Smooth muscle cell (in vitro differentiated cells): Measurements from ENCODE around the gene CADPS. TPM values are rescaled to one million over a fixed set of nuclear protein-coding genes. Genes with fewer than 3 reads are reported as not detected.

Experiments
- DNase-seq: peaks from one replicate; lab custom pipeline; 2025; ENCODE audit not compliant: unreplicated experiment; lab: John Stamatoyannopoulos, UW
- H2AFZ ChIP-seq: fragments of 200-600 bp; sonication (generic); 2 replicates; pipeline ENCODE4 v1.6.0; 2016; ENCODE audit warnings: antibody characterized with exemption, low read depth, mild to moderate bottlenecking
- H3F3A ChIP-seq: fragments of 200-600 bp; sonication (generic); 2 replicates; pipeline ENCODE4 v1.6.0; 2017; ENCODE audit warnings: antibody characterized with exemption, low read depth
- H3K27ac ChIP-seq: fragments of 200-600 bp; sonication (generic); 2 replicates; pipeline ENCODE4 v1.5.1; 2016; ENCODE audit warnings: low read depth, mild to moderate bottlenecking
- H3K27me3 ChIP-seq: fragments of 200-600 bp; sonication (generic); 2 replicates; pipeline ENCODE4 v1.6.1; 2016; ENCODE audit warnings: low read depth, mild to moderate bottlenecking
- H3K36me3 ChIP-seq: fragments of 200-600 bp; sonication (generic); 2 replicates; pipeline ENCODE4 v1.5.1; 2016; ENCODE audit warnings: low read depth
- H3K4me1 ChIP-seq: fragments of 200-600 bp; sonication (generic); 2 replicates; pipeline ENCODE4 v1.5.1; 2016; ENCODE audit warnings: low read depth
- H3K4me2 ChIP-seq: fragments of 200-600 bp; sonication (generic); 2 replicates; pipeline ENCODE4 v1.6.0; 2016; ENCODE audit warnings: mild to moderate bottlenecking
- H3K4me3 ChIP-seq: fragments of 200-600 bp; sonication (generic); 2 replicates; pipeline ENCODE4 v1.5.1; 2016; ENCODE audit warnings: mild to moderate bottlenecking
- H3K79me2 ChIP-seq: fragments of 200-600 bp; sonication (generic); 2 replicates; pipeline ENCODE4 v1.6.0; 2016; ENCODE audit warnings: low read depth, mild to moderate bottlenecking
- H3K9ac ChIP-seq: fragments of 200-600 bp; sonication (generic); 2 replicates; pipeline ENCODE4 v1.6.0; 2016; ENCODE audit warnings: low read depth
- H3K9me3 ChIP-seq: fragments of 200-600 bp; sonication (generic); replicated peaks from 2 replicates; pipeline ENCODE4 v1.5.1; 2016; ENCODE audit warnings: low read depth
- H4K20me1 ChIP-seq: fragments of 200-600 bp; sonication (generic); 2 replicates; pipeline ENCODE4 v1.6.0; 2016; ENCODE audit warnings: low read depth
- WGBS: methylation state at CpG from one replicate; pipeline ENCODE4 v1.1.7; 2016; ENCODE audit warnings: low lambda C conversion rate; 5-methylcytosine and 5-hydroxymethylcytosine counted together
- polyA plus RNA-seq: library from polyadenylated mRNA; unstranded; fragments of >200 nt; fragmentation: Nextera tagmentation; extraction: Ambion mirVana; gene quantifications from 2 replicates; pipeline ENCODE4 v1.2.1, GENCODE V29; 2016
- total RNA-seq: library from RNA; depleted of rRNA; stranded (reverse); fragments of >200 nt; gene quantifications from 2 replicates; pipeline ENCODE4 v1.2.3, GENCODE V29; 2014
- TF ChIP-seq, protein P1 (sequence below): fragments of 200-600 bp; sonication (generic); IDR thresholded peaks from 2 replicates; pipeline ENCODE4 v1.5.1; 2017; ENCODE audit warnings: borderline replicate concordance, mild to moderate bottlenecking, antibody characterized with exemption; ENCODE audit not compliant: insufficient read depth, poor library complexity, severe bottlenecking

The CADPS gene
- total and polyA plus RNA-seq, 2 experiments from 2014 or later, result 4.4 to 38.4 TPM

DNA sequence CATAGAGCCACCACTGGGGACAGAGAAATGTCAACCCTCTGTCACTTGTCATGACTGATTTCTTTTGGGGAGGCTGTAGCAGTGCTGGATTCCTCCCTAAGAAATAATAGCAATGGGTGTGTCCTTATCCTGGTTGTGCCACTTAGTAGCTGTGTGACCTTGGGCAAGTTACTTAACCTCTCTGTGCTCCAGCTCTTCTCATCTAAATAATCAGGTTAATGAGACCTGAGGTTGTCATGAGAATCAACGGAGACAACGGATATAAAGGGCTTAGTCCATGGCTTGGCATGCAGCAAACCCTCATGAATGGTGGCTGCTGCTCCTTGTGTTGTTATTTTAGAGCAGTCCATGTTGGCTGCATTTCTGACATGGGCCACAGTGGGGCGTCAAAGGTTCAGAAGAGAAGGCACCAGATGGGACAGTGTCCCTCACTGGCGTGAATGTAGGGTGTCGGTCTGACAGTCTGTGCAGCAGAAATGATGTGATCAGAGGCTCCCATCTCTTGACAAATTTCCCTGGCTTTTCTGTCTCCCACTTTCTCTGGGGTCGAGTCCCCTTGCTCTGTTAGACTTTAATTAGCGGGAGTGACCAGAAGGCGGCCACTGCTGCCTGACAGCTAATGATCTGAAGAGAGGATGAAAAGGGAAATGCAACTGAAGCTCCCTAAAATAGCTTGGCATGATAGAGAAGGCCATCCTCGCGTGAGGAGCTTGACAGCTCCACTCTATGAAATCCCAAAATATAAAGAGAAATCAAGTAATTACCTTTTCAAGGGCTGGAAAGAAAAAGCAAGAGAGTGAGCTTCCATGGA is 209.4 kb downstream of the CADPS start:
- DNase-seq, result peak; percentile 24
- H2AFZ ChIP-seq, result no peak overlapping the region
- H3K4me2 ChIP-seq, result peak overlapping the region; percentile 68
- no peak overlapping the region for H3K9ac ChIP-seq
- TF ChIP-seq, protein P1, sequence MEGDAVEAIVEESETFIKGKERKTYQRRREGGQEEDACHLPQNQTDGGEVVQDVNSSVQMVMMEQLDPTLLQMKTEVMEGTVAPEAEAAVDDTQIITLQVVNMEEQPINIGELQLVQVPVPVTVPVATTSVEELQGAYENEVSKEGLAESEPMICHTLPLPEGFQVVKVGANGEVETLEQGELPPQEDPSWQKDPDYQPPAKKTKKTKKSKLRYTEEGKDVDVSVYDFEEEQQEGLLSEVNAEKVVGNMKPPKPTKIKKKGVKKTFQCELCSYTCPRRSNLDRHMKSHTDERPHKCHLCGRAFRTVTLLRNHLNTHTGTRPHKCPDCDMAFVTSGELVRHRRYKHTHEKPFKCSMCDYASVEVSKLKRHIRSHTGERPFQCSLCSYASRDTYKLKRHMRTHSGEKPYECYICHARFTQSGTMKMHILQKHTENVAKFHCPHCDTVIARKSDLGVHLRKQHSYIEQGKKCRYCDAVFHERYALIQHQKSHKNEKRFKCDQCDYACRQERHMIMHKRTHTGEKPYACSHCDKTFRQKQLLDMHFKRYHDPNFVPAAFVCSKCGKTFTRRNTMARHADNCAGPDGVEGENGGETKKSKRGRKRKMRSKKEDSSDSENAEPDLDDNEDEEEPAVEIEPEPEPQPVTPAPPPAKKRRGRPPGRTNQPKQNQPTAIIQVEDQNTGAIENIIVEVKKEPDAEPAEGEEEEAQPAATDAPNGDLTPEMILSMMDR, result peak; percentile 81
- H3K4me1 ChIP-seq, result no peaks in the 10 kb centered on the region
- no peaks in the 10 kb centered on the region for H3K27me3 ChIP-seq
- H3K4me3 ChIP-seq, result no peak overlapping the region
- H4K20me1 ChIP-seq, result no peaks in the 10 kb centered on the region
- no peak overlapping the region for H3K27ac ChIP-seq
- H3K9me3 ChIP-seq, result no peaks in the 10 kb centered on the region
- H3F3A ChIP-seq, result no peaks in the 10 kb centered on the region
- 18% methylated on average over 10 of the region's 10 CpGs for WGBS
- no peaks in the 10 kb centered on the region for H3K79me2 ChIP-seq
- H3K36me3 ChIP-seq, result no peaks in the 10 kb centered on the region

- 90% methylated on average over 6 of the region's 6 CpGs for WGBS
- no peak for DNase-seq
- Histone ChIP-seq H4K20me1 (no peaks in the 10 kb centered on the region), H3K4me3 (no peak overlapping the region), H2AFZ (no peak overlapping the region), H3K36me3 (no peaks in the 10 kb centered on the region), H3F3A (no peaks in the 10 kb centered on the region), H3K9ac (no peak overlapping the region), H3K4me2 (no peak overlapping the region), H3K79me2 (no peaks in the 10 kb centered on the region), H3K9me3 (no peaks in the 10 kb centered on the region), H3K27me3 (no peaks in the 10 kb centered on the region), H3K27ac (no peak overlapping the region), H3K4me1 (no peaks in the 10 kb centered on the region)
- TF ChIP-seq, protein P1, result no peak
Observed at GRCh38 chr3:62662677-62663076, 212.5 kb downstream of the CADPS start.

- H3K4me3 ChIP-seq, result no peak overlapping the region
- no peak overlapping the region for H3K9ac ChIP-seq
- no peak overlapping the region for H3K4me2 ChIP-seq
- no peaks in the 10 kb centered on the region for H3K4me1 ChIP-seq
- H3K27ac ChIP-seq, result no peak overlapping the region
- WGBS, result 62% methylated on average over 4 of the region's 4 CpGs
- H2AFZ ChIP-seq, result no peak overlapping the region
- no peaks in the 10 kb centered on the region for H3K36me3 ChIP-seq
- TF ChIP-seq, protein P1, result peak; percentile 5
- H3K79me2 ChIP-seq, result no peaks in the 10 kb centered on the region
- no peaks in the 10 kb centered on the region for H4K20me1 ChIP-seq
- H3K27me3 ChIP-seq, result no peaks in the 10 kb centered on the region
- no peak for DNase-seq
- H3F3A ChIP-seq, result no peaks in the 10 kb centered on the region
- no peaks in the 10 kb centered on the region for H3K9me3 ChIP-seq
Observed at GRCh38 chr3:62659660-62660059, 215.6 kb downstream of the CADPS start.

DNA sequence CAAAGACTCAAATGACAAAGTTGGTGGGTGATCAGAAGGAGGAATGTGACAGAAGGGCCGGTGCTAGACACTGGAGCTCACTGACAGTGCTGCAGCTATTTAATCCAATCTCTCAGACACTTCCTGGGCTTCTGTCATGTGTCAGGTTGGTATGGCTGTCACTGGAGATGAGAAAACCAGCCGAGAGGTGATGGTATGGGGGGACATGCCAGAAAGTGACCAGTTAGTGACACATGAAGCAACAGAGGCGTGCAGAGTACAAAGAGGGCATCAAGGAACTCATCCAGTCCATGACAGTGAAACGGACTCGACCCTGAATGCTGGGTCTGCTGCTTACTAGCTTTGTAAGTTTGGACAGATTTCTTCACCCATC is 219.5 kb downstream of the CADPS start:
- TF ChIP-seq, protein P1, result no peak
- 69% methylated on average over 5 of the region's 5 CpGs for WGBS

More for the DNA sequence above, 219.5 kb downstream of the CADPS start:
- no peaks in the 10 kb centered on the region for H3F3A ChIP-seq
- no peak overlapping the region for H3K4me3 ChIP-seq
- no peaks in the 10 kb centered on the region for H3K9me3 ChIP-seq
- H4K20me1 ChIP-seq, result no peaks in the 10 kb centered on the region
- no peak overlapping the region for H3K4me2 ChIP-seq
- no peak overlapping the region for H2AFZ ChIP-seq
- no peaks in the 10 kb centered on the region for H3K36me3 ChIP-seq
- H3K27me3 ChIP-seq, result no peaks in the 10 kb centered on the region
- no peak for DNase-seq
- H3K4me1 ChIP-seq, result no peaks in the 10 kb centered on the region
- H3K27ac ChIP-seq, result no peak overlapping the region
- H3K79me2 ChIP-seq, result no peaks in the 10 kb centered on the region
- H3K9ac ChIP-seq, result no peak overlapping the region
